Sigmoid colon (tissue), 4 donors: ENCODE results near the gene MTMR6.

Experiments used
- POLR2AphosphoS5 ChIP-seq, 4 donors: sonication (generic); formaldehyde crosslinking; IDR thresholded peaks; one replicate each; pipeline ENCODE4 v1.6.1; 2017; ENCODE audit warnings: antibody characterized with exemption in 4 of 4
- TF ChIP-seq, protein P1 (sequence below), 4 experiments: fragments of 450-650 bp in 3 of 4; fragments of 200-600 bp in 1 of 4; IDR thresholded peaks; one replicate each; pipeline ENCODE4 v1.5.1; 2016 to 2019; ENCODE audit warnings: antibody characterized with exemption in 4 of 4, mild to moderate bottlenecking in 3 of 4, moderate library complexity in 2 of 4

- TF ChIP-seq POLR2AphosphoS5 (IDR thresholded peaks at IDR 0.05), result no peak
- TF ChIP-seq, protein P1, sequence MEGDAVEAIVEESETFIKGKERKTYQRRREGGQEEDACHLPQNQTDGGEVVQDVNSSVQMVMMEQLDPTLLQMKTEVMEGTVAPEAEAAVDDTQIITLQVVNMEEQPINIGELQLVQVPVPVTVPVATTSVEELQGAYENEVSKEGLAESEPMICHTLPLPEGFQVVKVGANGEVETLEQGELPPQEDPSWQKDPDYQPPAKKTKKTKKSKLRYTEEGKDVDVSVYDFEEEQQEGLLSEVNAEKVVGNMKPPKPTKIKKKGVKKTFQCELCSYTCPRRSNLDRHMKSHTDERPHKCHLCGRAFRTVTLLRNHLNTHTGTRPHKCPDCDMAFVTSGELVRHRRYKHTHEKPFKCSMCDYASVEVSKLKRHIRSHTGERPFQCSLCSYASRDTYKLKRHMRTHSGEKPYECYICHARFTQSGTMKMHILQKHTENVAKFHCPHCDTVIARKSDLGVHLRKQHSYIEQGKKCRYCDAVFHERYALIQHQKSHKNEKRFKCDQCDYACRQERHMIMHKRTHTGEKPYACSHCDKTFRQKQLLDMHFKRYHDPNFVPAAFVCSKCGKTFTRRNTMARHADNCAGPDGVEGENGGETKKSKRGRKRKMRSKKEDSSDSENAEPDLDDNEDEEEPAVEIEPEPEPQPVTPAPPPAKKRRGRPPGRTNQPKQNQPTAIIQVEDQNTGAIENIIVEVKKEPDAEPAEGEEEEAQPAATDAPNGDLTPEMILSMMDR (IDR thresholded peaks at IDR 0.05), result no peak
Measured at GRCh38 chr13:25241007-25241406, 46.3 kb downstream of the MTMR6 start.
